ENCODE measurements around the gene FNDC11. TPM values are rescaled to one million over a fixed set of nuclear protein-coding genes. Genes with fewer than 3 reads are reported as not detected.

Gene FNDC11
- total RNA-seq, 4 donors from 2014 or later, result not detected

DNA sequence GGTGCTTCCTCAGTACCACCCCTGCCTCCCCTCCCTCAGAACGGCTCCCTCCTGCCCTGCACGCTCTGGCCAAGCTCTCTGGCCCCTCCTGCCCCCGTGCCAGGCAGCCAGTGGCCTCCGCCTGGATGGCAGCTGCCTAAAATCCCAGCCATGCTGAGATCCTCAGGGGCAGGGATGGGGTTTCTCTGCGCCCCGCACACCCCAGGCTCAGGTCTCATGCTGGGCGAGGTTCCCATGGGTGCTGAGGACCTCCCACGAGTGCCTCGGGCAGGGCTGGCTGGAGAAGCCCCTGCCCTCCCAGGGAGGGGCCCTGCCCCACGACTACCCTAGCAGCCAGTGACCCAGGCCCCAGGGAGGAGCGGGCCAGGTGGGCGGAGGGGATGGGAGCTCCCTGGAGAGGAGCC, 19.5 kb upstream of the FNDC11 start:
- Histone ChIP-seq H3K27ac (peak overlapping the region; percentile 85 to 97 (median 88)), H3K36me3 (no peaks in the 10 kb centered on the region), H3K4me3 (peak overlapping the region in 1 of 4 donors; percentile 5), H3K27me3 (peaks cover 10% of the 10 kb centered on the region), H3K4me1 (peaks cover 15 to 59% (median 38%) of the 10 kb centered on the region in 4 donors), H3K9me3 (no peaks in the 10 kb centered on the region)
- no peak for DNase-seq
- intact Hi-C loops (cut with DNase I; ENCODE audit: low total_unique reads), result loop anchor here (10.0 kb wide), 1 partner anchor 250 kb away; no protein-coding TSS in a partner anchor
- WGBS, 2 donors (ENCODE audit: low coverage in 1 of 2), result 60% methylated on average over 10 of the region's 12 CpGs; no CpG with 5 or more reads in 1 of the 2 donors
- in situ Hi-C loops (cut with MboI; ENCODE audit: low pct_ligation_motif_present in 1 of 4, low pct_unique_long_range_greater_than_20kb in 1 of 4, low sequenced_read_pairs in 3 of 4), result loop anchor here in 1 of 4 donors (25.0 kb wide), 1 partner anchor 103 kb away; the partner anchor contains the start of gene GMEB2
- TF ChIP-seq, protein P1, sequence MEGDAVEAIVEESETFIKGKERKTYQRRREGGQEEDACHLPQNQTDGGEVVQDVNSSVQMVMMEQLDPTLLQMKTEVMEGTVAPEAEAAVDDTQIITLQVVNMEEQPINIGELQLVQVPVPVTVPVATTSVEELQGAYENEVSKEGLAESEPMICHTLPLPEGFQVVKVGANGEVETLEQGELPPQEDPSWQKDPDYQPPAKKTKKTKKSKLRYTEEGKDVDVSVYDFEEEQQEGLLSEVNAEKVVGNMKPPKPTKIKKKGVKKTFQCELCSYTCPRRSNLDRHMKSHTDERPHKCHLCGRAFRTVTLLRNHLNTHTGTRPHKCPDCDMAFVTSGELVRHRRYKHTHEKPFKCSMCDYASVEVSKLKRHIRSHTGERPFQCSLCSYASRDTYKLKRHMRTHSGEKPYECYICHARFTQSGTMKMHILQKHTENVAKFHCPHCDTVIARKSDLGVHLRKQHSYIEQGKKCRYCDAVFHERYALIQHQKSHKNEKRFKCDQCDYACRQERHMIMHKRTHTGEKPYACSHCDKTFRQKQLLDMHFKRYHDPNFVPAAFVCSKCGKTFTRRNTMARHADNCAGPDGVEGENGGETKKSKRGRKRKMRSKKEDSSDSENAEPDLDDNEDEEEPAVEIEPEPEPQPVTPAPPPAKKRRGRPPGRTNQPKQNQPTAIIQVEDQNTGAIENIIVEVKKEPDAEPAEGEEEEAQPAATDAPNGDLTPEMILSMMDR (IDR thresholded peaks at IDR 0.05), result no peak
- TF ChIP-seq POLR2A (IDR thresholded peaks at IDR 0.05) (peak; percentile 0), EP300 (IDR thresholded peaks at IDR 0.05; ENCODE audit: low read depth) (no peak)

DNA sequence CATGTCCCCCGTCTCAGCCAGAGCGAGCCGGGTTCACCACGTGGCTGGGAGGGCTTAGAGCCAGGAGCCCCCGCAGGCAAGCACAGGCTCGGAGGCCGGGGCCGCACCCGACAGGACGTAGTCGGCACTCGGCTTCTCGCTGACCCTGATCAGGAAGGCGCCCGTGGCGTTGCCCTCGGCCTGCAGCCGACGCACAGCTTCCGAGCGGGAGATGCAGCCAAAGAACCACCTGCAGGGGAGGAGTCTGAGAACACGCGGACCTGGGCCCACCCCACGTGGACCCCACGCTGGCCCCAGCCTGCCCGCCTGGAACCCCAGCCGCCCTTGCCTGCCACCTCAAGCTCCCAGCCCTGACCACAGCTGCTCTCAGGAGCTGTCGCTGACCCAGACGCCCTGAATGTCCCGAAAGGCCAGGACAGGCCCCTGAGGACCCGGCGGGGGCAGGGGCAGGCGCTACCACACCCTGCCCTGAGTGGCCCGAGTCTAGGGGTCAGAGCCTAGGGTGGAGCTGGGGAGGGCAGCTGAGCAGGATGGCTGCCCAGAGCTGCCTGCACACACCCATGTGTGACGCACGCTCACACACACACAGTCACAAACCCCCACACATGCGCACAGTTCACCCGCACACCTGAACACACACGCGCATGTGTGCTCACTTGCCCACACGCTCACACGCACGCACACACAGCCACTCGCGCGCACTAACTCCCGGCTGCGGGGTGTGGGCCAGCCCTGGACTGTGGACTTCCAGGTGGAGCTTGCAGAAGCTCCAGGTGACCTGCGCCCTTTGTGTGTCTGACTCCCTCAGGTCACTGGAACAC, 18.9 kb upstream of the FNDC11 start:
- 24% methylated on average over 37 of the region's 49 CpGs; no CpG with 5 or more reads in 1 of the 2 donors for WGBS, 2 donors (ENCODE audit: low coverage in 1 of 2)
- H3K36me3 ChIP-seq, result no peaks in the 10 kb centered on the region
- DNase-seq, result peak; percentile 90
- H3K27me3 ChIP-seq, result peaks cover 10% of the 10 kb centered on the region
- peak overlapping the region in 2 of 4 donors; percentile 5 to 6 for H3K4me3 ChIP-seq
- peak overlapping the region; percentile 85 to 97 (median 88) for H3K27ac ChIP-seq
- intact Hi-C loops (cut with DNase I; ENCODE audit: low total_unique reads), result loop anchor here (5.0 to 10.0 kb wide), 2 partner anchors 250 to 437 kb away; no protein-coding TSS in a partner anchor
- TF ChIP-seq POLR2A (IDR thresholded peaks at IDR 0.05), result peak; percentile 78
- TF ChIP-seq POLR2AphosphoS5 (IDR thresholded peaks at IDR 0.05), result peak; percentile 53 to 91 (median 80)
- TF ChIP-seq EP300 (IDR thresholded peaks at IDR 0.05; ENCODE audit: low read depth), result peak; percentile 28
- TF ChIP-seq, protein P1 (IDR thresholded peaks at IDR 0.05), result no peak
- in situ Hi-C loops (cut with MboI; ENCODE audit: low pct_ligation_motif_present in 1 of 4, low pct_unique_long_range_greater_than_20kb in 1 of 4, low sequenced_read_pairs in 3 of 4), result loop anchor here in 1 of 4 donors (25.0 kb wide), 1 partner anchor 102 kb away; the partner anchor contains the start of gene GMEB2
- H3K4me1 ChIP-seq, result peaks cover 16 to 61% (median 38%) of the 10 kb centered on the region in 4 donors
- no peaks in the 10 kb centered on the region for H3K9me3 ChIP-seq

DNA sequence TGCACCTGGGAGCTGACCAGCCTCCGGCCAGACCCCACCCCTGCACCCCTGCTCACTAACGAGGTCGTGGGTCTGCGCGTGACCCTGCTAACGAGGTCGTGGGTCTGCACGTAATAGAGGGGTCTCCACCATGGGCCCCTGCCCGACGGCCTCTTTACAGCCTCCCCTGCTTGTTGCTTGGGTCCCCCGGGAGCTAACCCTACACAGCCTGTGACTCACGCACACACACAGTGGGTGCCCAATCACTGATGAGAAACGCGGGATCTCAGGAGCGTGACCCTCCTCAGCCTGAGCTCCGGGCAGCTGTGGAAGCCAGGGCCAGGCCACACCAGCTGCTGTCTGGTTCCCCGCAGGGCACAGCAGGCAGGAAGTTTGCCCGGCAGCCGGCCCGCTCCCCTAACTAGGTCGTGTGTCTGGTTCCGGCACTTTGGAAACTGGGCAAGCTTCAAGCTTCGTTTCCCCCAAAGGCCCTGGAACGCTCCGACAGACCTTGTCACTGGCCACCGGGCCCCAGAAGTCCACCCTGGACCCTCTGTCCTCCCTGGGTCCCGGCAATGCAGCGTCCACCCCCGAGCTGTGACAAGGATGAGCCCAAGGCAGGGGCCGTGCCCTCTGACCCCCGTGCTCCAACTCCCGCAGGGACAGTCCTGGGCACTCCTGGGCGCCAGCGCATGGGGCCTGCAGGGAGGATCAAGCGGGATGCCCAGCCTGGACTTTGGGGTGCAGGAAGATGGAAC, 17.6 kb upstream of the FNDC11 start:
- 46% methylated on average over 25 of the region's 35 CpGs; no CpG with 5 or more reads in 1 of the 2 donors for WGBS, 2 donors (ENCODE audit: low coverage in 1 of 2)
- peak; percentile 46 for DNase-seq
- in situ Hi-C loops (cut with MboI; ENCODE audit: low pct_ligation_motif_present in 1 of 4, low pct_unique_long_range_greater_than_20kb in 1 of 4, low sequenced_read_pairs in 3 of 4), result loop anchor here in 1 of 4 donors (25.0 kb wide), 1 partner anchor 101 kb away; the partner anchor contains the start of gene GMEB2
- peaks cover 16 to 55% (median 39%) of the 10 kb centered on the region in 4 donors for H3K4me1 ChIP-seq
- H3K27me3 ChIP-seq, result peaks cover 10% of the 10 kb centered on the region
- H3K4me3 ChIP-seq, result peak overlapping the region; percentile 14 to 56 (median 46)
- H3K9me3 ChIP-seq, result no peaks in the 10 kb centered on the region
- TF ChIP-seq, protein P1 (IDR thresholded peaks at IDR 0.05), result no peak
- TF ChIP-seq POLR2AphosphoS5 (IDR thresholded peaks at IDR 0.05) (peak in 2 of 3 donors; percentile 31 to 45), POLR2A (IDR thresholded peaks at IDR 0.05) (peak; percentile 38)
- H3K36me3 ChIP-seq, result no peaks in the 10 kb centered on the region
- intact Hi-C loops (cut with DNase I; ENCODE audit: low total_unique reads), result loop anchor here (5.0 to 10.0 kb wide), 2 partner anchors 248 to 436 kb away; no protein-coding TSS in a partner anchor
- peak overlapping the region; percentile 89 to 98 (median 96) for H3K27ac ChIP-seq

Data from transverse colon (tissue), 4 donors.